ENCODE data around the gene NACA2.
"Not testable (repeated sequence)": the region's sequence is repeated elsewhere in the genome, so short reads cannot be mapped to it uniquely, and the experiment has no call there.

NACA2 gene

GRCh38 chr17:61599608-61600007 lies 8.6 kb upstream of the NACA2 start:
- DNase-seq (ENCODE audit: low spot score) = no peak

DNA sequence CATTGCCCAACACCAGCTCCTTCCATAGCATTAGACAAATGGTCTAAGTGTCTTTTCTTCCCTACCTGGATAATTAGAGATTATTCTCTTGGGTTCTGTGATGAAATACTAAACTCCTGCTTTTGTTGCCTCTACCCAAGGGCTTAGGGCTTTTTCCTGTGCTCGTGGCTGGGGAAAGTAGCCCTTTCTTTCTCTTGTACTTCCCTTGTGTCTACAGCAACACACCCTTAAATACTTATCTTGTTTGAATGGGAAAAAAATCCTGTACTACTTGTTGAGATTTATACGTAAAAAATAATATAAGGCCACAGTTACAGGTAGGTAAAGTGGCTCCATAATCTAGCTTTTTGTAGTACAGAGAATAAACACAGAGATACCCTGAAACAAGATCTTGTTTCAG lies 7.0 kb upstream of the NACA2 start:
- no peak for DNase-seq (ENCODE audit: low spot score)

DNA sequence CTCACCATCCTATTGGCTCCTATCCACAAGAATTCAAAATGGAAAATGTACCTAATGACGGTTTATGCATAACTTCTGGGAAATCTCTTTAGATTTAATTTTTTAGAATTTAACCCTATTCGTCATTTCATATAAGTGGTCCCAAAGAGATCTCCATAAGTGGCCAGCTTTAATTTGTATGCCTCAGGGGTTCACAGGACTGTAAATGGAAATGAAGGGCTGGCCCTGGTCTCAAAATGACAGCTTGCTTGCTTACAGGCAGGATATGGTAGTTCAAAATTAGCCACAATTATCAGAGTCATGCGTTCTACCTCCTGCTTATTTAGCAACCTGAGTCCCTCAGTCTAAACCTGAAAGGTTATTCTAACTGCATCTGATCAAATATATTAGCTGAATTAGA lies 6.6 kb upstream of the NACA2 start:
- DNase-seq (ENCODE audit: low spot score) = no peak

DNA sequence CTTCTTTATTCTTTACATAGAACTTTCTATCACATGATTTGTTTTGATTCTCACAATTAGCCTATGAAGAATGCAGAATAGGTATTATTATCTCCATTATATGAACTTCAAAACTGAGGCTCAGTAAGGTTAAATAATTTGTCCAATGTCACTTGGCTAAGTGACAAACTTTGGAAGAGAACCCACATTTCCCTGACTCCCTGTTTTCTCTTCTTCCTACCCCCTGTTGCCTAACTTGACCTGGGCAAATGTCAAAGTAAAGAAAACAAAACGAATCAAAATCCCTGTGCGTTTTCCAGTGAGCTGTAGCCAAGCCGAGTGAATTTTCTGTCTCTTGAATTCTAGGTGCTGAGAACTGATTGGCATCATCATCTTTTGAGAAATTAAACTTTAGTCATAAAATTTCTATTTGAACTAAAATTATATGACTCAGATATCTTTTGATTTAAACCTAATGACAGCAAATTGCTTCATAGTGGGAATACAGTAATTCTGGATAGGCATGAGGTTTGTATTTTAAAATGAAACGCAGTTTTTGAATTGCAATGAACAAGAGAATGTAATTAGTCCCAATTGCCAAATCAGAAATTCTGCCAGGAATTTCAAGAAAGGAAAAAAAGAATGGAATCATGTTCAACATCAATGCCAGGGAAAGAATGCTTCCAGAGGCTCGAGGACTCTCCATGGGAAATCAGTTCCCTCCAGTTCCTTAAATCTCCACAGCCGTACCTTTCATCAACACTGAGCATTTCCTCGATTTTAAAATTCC lies 4.6 kb upstream of the NACA2 start:
- no peak for DNase-seq (ENCODE audit: low spot score)

- no peak for DNase-seq (ENCODE audit: low spot score)
Measured at GRCh38 chr17:61594294-61594825, 3.3 kb upstream of the NACA2 start.

- DNase-seq (ENCODE audit: low spot score) = no peak
Measured at GRCh38 chr17:61593426-61593825, 2.4 kb upstream of the NACA2 start.

- DNase-seq (ENCODE audit: low spot score) = no peak
Measured at GRCh38 chr17:61591930-61592329, 911 bp upstream of the NACA2 start.

- DNase-seq (ENCODE audit: low spot score) = no peak
Measured at GRCh38 chr17:61589990-61590389, 1.0 kb downstream of the NACA2 start.

DNA sequence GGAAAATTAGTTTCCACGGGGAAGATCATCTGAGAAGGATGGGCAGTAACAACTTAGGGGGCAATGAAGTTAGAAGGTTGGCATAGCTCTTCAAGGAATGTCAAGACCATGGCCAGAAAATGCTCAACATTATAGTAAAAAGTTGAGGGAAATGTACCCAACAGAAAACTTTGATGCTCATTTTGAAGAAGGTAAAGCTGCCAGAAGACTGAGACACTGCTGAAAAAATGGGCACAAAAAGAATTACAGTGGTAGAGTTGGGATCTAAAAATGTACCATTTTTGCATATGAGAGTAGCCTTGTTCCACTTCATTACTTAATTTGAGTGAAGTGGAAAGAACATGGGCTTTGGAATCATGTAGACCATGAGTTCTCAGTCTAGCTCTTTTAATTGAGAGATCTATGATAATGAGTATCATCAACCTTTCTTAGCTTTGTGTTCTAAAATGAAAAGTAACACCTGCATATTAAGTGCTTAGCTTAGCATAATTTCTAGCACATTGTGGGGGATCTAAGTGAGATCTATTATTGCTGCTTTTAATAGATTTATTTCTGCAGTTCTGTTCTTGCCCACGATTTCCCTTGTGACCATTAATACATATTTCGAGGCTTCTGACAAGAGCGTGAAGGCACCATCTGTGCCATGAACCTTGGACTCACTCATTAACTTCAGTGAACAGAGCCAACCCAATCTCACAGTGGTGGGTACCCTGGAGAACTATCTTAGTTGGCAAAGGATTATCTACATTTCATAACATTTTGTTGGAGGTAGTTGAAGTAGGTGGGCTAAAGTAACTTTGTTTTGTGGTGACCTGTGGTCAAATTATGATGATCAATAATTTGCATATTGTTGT lies 3.0 kb downstream of the NACA2 start:
- DNase-seq (ENCODE audit: low spot score) = no peak

DNA sequence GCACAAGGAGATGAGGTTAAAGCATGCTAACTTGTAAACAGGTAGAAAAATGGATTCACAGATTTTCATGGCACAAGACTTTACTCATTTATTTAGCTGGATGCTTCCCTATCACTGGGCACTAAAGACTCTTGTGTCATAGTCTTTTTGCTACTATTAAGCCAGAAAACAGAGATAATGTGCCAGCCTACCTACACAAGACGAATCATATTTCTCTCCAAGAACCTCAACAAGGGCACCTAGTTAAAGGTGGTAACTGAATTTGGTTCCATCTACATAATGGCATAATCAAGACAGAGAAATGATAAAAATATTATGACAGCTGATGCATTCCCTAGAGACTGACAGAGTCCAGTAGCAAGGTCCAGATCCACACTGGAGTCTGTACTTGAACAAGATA lies 3.8 kb downstream of the NACA2 start:
- DNase-seq (ENCODE audit: low spot score) = no peak

DNA sequence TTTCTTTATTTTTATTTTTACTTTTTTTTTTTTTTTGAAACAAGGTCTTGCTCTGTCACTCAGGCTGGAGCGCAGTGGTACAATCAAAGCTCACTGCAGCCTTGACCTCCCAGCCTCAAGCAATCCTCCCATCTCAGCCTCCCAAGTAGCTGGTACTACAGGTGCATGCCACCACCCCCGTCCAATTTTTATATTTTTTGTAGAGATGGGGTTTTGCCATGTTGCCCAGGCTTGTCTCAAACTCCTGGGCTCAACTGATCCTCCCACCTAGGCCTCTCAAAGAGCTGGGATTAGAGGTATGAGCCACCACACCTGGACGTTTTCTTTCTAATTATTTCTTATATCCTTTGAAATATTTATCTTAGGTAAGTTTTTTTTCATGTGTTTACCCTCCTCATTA lies 4.4 kb downstream of the NACA2 start:
- not testable (repeated sequence) for DNase-seq (ENCODE audit: low spot score)

- no peak for DNase-seq (ENCODE audit: low spot score)
Measured at GRCh38 chr17:61586031-61586566, 4.9 kb downstream of the NACA2 start.

- DNase-seq (ENCODE audit: low spot score) = no peak
Measured at GRCh38 chr17:61584866-61585265, 6.2 kb downstream of the NACA2 start.

DNA sequence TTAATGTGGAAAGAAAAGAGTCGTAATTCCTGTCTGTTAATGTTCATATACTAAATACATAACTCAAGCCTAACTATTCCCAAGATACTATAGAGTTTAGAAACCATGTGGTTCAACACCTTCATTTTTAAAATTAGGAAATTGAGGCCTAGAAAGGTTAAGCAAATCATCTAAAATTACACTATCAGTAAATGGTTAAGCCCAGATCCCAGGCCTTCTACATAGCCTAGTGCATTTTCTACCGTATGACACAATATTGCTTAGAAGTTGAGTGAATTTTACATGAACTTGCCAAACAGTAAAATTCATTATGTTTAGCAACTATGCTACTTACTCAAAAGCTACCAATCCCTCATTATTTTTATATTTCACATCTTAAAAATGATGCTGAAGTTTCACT lies 6.8 kb downstream of the NACA2 start:
- no peak for DNase-seq (ENCODE audit: low spot score)

DNA sequence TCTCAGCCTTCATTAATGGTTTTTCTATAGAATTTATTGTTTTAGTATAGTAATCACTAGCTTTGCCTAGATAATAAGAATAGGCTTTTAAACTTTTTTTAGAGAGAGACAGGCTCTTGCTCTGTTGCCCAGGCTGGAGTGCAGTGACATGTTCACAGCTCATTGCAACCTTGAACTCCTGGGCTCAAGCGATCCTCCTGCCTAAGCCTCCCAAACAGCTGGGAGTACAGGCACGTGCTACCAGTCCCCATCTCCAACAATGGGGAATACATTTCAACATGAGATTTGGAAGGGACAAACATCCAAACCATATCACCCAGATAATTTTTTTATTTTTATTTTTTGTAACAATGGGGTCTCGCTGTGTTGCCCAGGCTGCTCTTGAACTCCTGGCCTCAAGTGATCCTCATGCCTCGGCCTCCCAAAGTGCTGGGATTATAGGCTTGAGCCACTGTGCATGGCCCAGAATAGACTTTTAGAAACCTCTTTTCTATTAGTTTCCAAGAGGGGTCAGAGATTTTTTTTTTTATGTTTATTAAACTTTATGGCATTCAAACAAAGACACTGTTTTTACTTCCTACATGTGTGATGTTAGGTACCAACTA lies 7.3 kb downstream of the NACA2 start:
- no peak for DNase-seq (ENCODE audit: low spot score)

GRCh38 chr17:61583242-61583641 lies 7.8 kb downstream of the NACA2 start:
- DNase-seq (ENCODE audit: low spot score) = peak; percentile 55

- no peak for DNase-seq (ENCODE audit: low spot score)
Measured at GRCh38 chr17:61582593-61582992, 8.4 kb downstream of the NACA2 start.

DNA sequence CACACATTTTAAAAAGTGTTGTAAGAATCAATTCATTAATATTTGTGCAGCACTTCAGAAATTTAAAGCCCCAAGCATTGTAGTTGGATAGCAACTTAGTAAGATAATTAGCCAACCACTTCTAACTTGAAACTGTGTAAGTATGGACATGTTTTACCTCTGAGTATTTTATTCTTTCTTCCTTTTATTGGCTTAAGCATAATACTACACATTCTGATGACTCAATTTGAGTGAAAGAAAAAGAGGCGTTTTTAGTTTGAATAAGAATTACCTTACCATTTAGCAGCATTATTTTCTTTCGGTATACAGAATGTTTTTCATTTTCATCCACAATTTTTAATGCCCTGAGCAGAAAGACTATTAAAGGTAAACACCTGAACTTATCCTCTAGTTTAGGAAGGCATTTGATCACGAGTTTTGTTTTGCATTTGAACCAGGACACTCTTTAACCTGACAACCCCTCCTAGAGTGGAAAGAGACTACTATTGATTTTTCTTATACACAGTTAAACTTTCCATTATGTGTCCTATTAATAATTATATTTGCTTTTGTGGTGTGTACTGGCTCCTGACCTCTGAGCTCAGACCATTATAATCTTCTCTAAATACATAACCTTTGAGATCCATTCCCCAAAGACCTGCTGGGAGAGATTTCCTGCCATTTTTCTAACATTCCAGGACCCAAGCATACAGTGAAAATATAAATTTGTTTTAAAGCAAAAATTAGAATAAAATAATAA lies 9.2 kb downstream of the NACA2 start:
- DNase-seq (ENCODE audit: low spot score) = no peak

GRCh38 chr17:61580502-61580901 lies 10.5 kb downstream of the NACA2 start:
- DNase-seq (ENCODE audit: low spot score) = no peak

- DNase-seq (ENCODE audit: low spot score) = no peak
Measured at GRCh38 chr17:61579961-61580360, 11.1 kb downstream of the NACA2 start.

DNA sequence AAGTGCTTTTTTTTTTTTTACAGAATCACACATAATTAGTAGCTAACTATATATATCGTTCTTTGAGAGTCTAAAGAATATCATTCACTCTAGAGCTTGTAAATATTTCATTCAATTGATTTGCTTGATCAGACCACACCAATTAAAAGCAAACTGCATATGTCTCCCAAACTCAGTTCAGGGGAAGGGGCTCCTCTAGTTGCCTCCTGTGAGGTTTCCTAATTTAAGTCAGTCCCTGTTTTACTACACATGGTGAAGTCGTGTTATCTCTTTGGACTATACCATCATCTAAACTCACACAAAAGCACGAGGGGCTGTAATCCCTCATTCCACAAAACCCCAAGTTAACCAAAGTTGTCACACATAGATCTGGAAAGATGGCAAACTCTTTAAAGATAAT lies 11.7 kb downstream of the NACA2 start:
- no peak for DNase-seq (ENCODE audit: low spot score)

- DNase-seq (ENCODE audit: low spot score) = no peak
Measured at GRCh38 chr17:61578645-61579044, 12.4 kb downstream of the NACA2 start.

Data from hepatic stellate cell (primary cell).